Prostate gland (tissue), 2 donors: Measurements from ENCODE around the gene DTX1. TPM values are rescaled to one million over a fixed set of nuclear protein-coding genes. Genes with fewer than 3 reads are reported as not detected.
"Not testable (repeated sequence)": the region's sequence is repeated elsewhere in the genome, so short reads cannot be mapped to it uniquely, and the experiment has no call there.

ENCODE experiments used
- DNase-seq: peaks from one replicate; pipeline ENCODE4 v3.0.0-alpha.2; 2019; ENCODE audit warnings: low spot score
- H3K27ac ChIP-seq, 2 donors: fragments of 200-600 bp; sonication (generic); 2 replicates each; pipeline ENCODE4 v1.5.1; 2017 to 2019
- H3K27me3 ChIP-seq: fragments of 200-600 bp; sonication (generic); replicated peaks from 2 replicates; pipeline ENCODE4 v1.5.1; 2019; ENCODE audit not compliant: insufficient read depth
- H3K36me3 ChIP-seq, 2 donors: fragments of 200-600 bp; sonication (generic); 1 replicate in 1 of 2; 2 replicates in 1 of 2; pipeline versions ENCODE4 v1.5.1 to v1.8.1; 2017 to 2019
- H3K4me1 ChIP-seq: fragments of 200-600 bp; sonication (generic); replicated peaks from 2 replicates; pipeline ENCODE4 v1.5.1; 2019
- H3K4me3 ChIP-seq, 2 donors: fragments of 200-600 bp; sonication (generic); 2 replicates each; pipeline ENCODE4 v1.5.1; 2017 to 2019
- H3K9me3 ChIP-seq: fragments of 200-600 bp; sonication (generic); 2 replicates; pipeline ENCODE4 v1.5.1; 2017
- CTCF ChIP-seq, 4 experiments: fragments of 200-600 bp in 2 of 4; fragments of 450-650 bp in 2 of 4; sonication (generic) in 2 of 4; IDR thresholded peaks; 1 replicate in 3 of 4; 2 replicates in 1 of 4; pipeline ENCODE4 v1.5.1; 2016 to 2019; ENCODE audit warnings: antibody characterized with exemption in 4 of 4, mild to moderate bottlenecking in 2 of 4, moderate library complexity in 2 of 4
- POLR2A ChIP-seq: fragments of 450-650 bp; IDR thresholded peaks from one replicate; pipeline ENCODE4 v1.6.1; 2016; ENCODE audit warnings: antibody characterized with exemption, mild to moderate bottlenecking
- POLR2AphosphoS5 ChIP-seq: sonication (generic); formaldehyde crosslinking; IDR thresholded peaks from one replicate; pipeline ENCODE4 v1.6.1; 2017; ENCODE audit warnings: antibody characterized with exemption
- WGBS: methylation state at CpG from one replicate; pipeline ENCODE4 v1.1.5; 2018; 5-methylcytosine and 5-hydroxymethylcytosine counted together
- intact Hi-C: fragments of 100-400 bp; cut with DNase I; formaldehyde crosslinking; loops from one replicate; pipeline ENCODE4 v1.14.2; 2022
- total RNA-seq, 2 donors: library from RNA; depleted of rRNA; stranded (reverse); fragments of >200 nt; gene quantifications; one replicate each; pipeline ENCODE4 v1.1.0, GENCODE V29; 2016

Gene DTX1
- total RNA-seq, 2 donors from 2014 or later = 2.6 to 21.2 TPM

- intact Hi-C loops = no loop called here
- TF ChIP-seq POLR2A = no peak
- no peak for TF ChIP-seq CTCF (IDR thresholded peaks at IDR 0.05)
- TF ChIP-seq POLR2AphosphoS5 = no peak
- no peak for DNase-seq
- Histone ChIP-seq H3K27me3 (no peaks in the 10 kb centered on the region), H3K36me3 (no peaks in the 10 kb centered on the region), H3K4me1 (no peaks in the 10 kb centered on the region), H3K9me3 (no peaks in the 10 kb centered on the region), H3K27ac (no peak overlapping the region), H3K4me3 (no peak overlapping the region)
- 37% methylated on average over 6 of the region's 6 CpGs for WGBS
Measured at GRCh38 chr12:113116875-113117274, 60.3 kb downstream of the DTX1 start.

- intact Hi-C loops, H3K36me3 ChIP-seq, H3K4me3 ChIP-seq, H3K27ac ChIP-seq, H3K27me3 ChIP-seq, H3K4me1 ChIP-seq, DNase-seq, H3K9me3 ChIP-seq: not testable (repeated sequence)
- WGBS = 69% methylated on average over 8 of the region's 8 CpGs
Measured at GRCh38 chr12:113117684-113118083, 61.2 kb downstream of the DTX1 start.

- H3K4me3 ChIP-seq = no peak overlapping the region
- no peaks in the 10 kb centered on the region for H3K36me3 ChIP-seq
- H3K9me3 ChIP-seq = no peaks in the 10 kb centered on the region
- H3K27me3 ChIP-seq = no peaks in the 10 kb centered on the region
- intact Hi-C loops = no loop called here
- H3K27ac ChIP-seq = no peak overlapping the region
- DNase-seq = no peak
- no peaks in the 10 kb centered on the region for H3K4me1 ChIP-seq
- no peak for TF ChIP-seq POLR2A
- 87% methylated on average over 1 of the region's 1 CpG for WGBS
Measured at GRCh38 chr12:113118142-113118541, 61.6 kb downstream of the DTX1 start.

- Histone ChIP-seq H3K4me1 (no peaks in the 10 kb centered on the region), H3K9me3 (no peaks in the 10 kb centered on the region), H3K27ac (no peak overlapping the region), H3K36me3 (no peaks in the 10 kb centered on the region), H3K27me3 (no peaks in the 10 kb centered on the region), H3K4me3 (no peak overlapping the region)
- TF ChIP-seq POLR2AphosphoS5 (no peak), CTCF (IDR thresholded peaks at IDR 0.05) (no peak), POLR2A (no peak)
- intact Hi-C loops = no loop called here
- WGBS = 31% methylated on average over 4 of the region's 4 CpGs
- DNase-seq = no peak
Measured at GRCh38 chr12:113119980-113120669, 63.6 kb downstream of the DTX1 start.

GRCh38 chr12:113120670-113121370, 64.3 kb downstream of the DTX1 start:
- intact Hi-C loops = no loop called here
- TF ChIP-seq POLR2A = no peak
- Histone ChIP-seq H3K27ac (no peak overlapping the region), H3K9me3 (no peaks in the 10 kb centered on the region), H3K27me3 (no peaks in the 10 kb centered on the region), H3K36me3 (no peaks in the 10 kb centered on the region), H3K4me3 (no peak overlapping the region), H3K4me1 (no peaks in the 10 kb centered on the region)
- DNase-seq = no peak
- WGBS = 58% methylated on average over 3 of the region's 3 CpGs

- no peak overlapping the region for H3K27ac ChIP-seq
- no peak overlapping the region for H3K4me3 ChIP-seq
- TF ChIP-seq POLR2AphosphoS5 (no peak), POLR2A (no peak), CTCF (IDR thresholded peaks at IDR 0.05) (no peak)
- H3K9me3 ChIP-seq = no peaks in the 10 kb centered on the region
- DNase-seq = no peak
- H3K36me3 ChIP-seq = no peaks in the 10 kb centered on the region
- no peaks in the 10 kb centered on the region for H3K4me1 ChIP-seq
- WGBS = 34% methylated on average over 15 of the region's 15 CpGs
- H3K27me3 ChIP-seq = no peaks in the 10 kb centered on the region
- intact Hi-C loops = no loop called here
Measured at GRCh38 chr12:113127791-113128199, 71.3 kb downstream of the DTX1 start.
